Measurements from ENCODE around the gene ISG20L2.

GRCh38 chr1:156773607-156774006 is 45.0 kb upstream of the ISG20L2 start:
- TF ChIP-seq, protein P1, sequence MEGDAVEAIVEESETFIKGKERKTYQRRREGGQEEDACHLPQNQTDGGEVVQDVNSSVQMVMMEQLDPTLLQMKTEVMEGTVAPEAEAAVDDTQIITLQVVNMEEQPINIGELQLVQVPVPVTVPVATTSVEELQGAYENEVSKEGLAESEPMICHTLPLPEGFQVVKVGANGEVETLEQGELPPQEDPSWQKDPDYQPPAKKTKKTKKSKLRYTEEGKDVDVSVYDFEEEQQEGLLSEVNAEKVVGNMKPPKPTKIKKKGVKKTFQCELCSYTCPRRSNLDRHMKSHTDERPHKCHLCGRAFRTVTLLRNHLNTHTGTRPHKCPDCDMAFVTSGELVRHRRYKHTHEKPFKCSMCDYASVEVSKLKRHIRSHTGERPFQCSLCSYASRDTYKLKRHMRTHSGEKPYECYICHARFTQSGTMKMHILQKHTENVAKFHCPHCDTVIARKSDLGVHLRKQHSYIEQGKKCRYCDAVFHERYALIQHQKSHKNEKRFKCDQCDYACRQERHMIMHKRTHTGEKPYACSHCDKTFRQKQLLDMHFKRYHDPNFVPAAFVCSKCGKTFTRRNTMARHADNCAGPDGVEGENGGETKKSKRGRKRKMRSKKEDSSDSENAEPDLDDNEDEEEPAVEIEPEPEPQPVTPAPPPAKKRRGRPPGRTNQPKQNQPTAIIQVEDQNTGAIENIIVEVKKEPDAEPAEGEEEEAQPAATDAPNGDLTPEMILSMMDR (IDR thresholded peaks at IDR 0.05), result peak; percentile 11
- TF ChIP-seq EZH2phosphoT487 (IDR thresholded peaks at IDR 0.05) (no peak), EZH2 (IDR thresholded peaks at IDR 0.05) (no peak)
